ENCODE results near the gene CNTFR.

Gene CNTFR

GRCh38 chr9:34610434-34611206, 21.1 kb upstream of the CNTFR start:
- peaks cover 20 to 21% of the 10 kb centered on the region in 2 donors for H3K36me3 Mint-ChIP-seq
- H3K4me1 Mint-ChIP-seq = peaks cover 14 to 34% of the 10 kb centered on the region in 2 donors
- H3K4me3 Mint-ChIP-seq = peak overlapping the region; percentile 93
- H3K27ac Mint-ChIP-seq = no peak overlapping the region
- no peaks in the 10 kb centered on the region for H3K9me3 Mint-ChIP-seq
- ATAC-seq (replicated peaks) (no peak), DNase-seq (no peak)
- H3K27me3 Mint-ChIP-seq = no peaks in the 10 kb centered on the region

GRCh38 chr9:34607331-34607730, 17.8 kb upstream of the CNTFR start:
- H3K4me3 Mint-ChIP-seq = no peak overlapping the region
- DNase-seq (no peak), ATAC-seq (replicated peaks) (no peak)
- H3K27ac Mint-ChIP-seq = no peak overlapping the region
- H3K9me3 Mint-ChIP-seq = no peaks in the 10 kb centered on the region
- no peaks in the 10 kb centered on the region for H3K27me3 Mint-ChIP-seq
- H3K36me3 Mint-ChIP-seq = peaks cover 5 to 9% of the 10 kb centered on the region in 2 donors
- H3K4me1 Mint-ChIP-seq = peaks cover 8 to 20% of the 10 kb centered on the region in 2 donors

GRCh38 chr9:34606905-34607304, 17.4 kb upstream of the CNTFR start:
- ATAC-seq (replicated peaks) (no peak), DNase-seq (no peak)
- H3K27ac Mint-ChIP-seq = no peak overlapping the region
- peaks cover 8 to 17% of the 10 kb centered on the region in 2 donors for H3K4me1 Mint-ChIP-seq
- H3K27me3 Mint-ChIP-seq = no peaks in the 10 kb centered on the region
- peaks cover 5 to 9% of the 10 kb centered on the region in 2 donors for H3K36me3 Mint-ChIP-seq
- H3K4me3 Mint-ChIP-seq = no peak overlapping the region
- no peaks in the 10 kb centered on the region for H3K9me3 Mint-ChIP-seq

GRCh38 chr9:34606190-34606589, 16.7 kb upstream of the CNTFR start:
- DNase-seq = no peak
- Mint-ChIP-seq H3K4me3 (no peak overlapping the region), H3K9me3 (no peaks in the 10 kb centered on the region), H3K27ac (no peak overlapping the region), H3K27me3 (no peaks in the 10 kb centered on the region), H3K4me1 (peaks cover 5 to 10% of the 10 kb centered on the region in 2 donors), H3K36me3 (peaks cover under 1 to 6% of the 10 kb centered on the region in 2 donors)
- no peak for ATAC-seq (replicated peaks)

- no peak overlapping the region for H3K4me3 Mint-ChIP-seq
These were observed 14.2 kb upstream of the CNTFR start for GRCh38 chr9:34603610-34604231.

GRCh38 chr9:34601937-34602573, 12.5 kb upstream of the CNTFR start:
- H3K36me3 Mint-ChIP-seq = no peaks in the 10 kb centered on the region
- H3K4me1 Mint-ChIP-seq = peaks cover 0 to 2% of the 10 kb centered on the region in 2 donors
- H3K27me3 Mint-ChIP-seq = peaks cover 8 to 16% of the 10 kb centered on the region in 2 donors
- H3K27ac Mint-ChIP-seq = no peak overlapping the region
- H3K9me3 Mint-ChIP-seq = no peaks in the 10 kb centered on the region
- DNase-seq (no peak), ATAC-seq (replicated peaks) (no peak)
- H3K4me3 Mint-ChIP-seq = no peak overlapping the region

More at GRCh38 chr9:34603610-34604231, 14.2 kb upstream of the CNTFR start:
- DNase-seq (peak; percentile 71), ATAC-seq (replicated peaks) (peak; percentile 92 to 97)
- Mint-ChIP-seq H3K36me3 (no peaks in the 10 kb centered on the region), H3K27me3 (peaks cover 0 to 10% of the 10 kb centered on the region in 2 donors), H3K27ac (no peak overlapping the region), H3K4me1 (peaks cover 0 to 2% of the 10 kb centered on the region in 2 donors), H3K9me3 (no peaks in the 10 kb centered on the region)

GRCh38 chr9:34600908-34601307, 11.4 kb upstream of the CNTFR start:
- Mint-ChIP-seq H3K36me3 (no peaks in the 10 kb centered on the region), H3K4me3 (no peak overlapping the region), H3K27me3 (peaks cover 17 to 26% of the 10 kb centered on the region in 2 donors), H3K4me1 (peaks cover 0 to 2% of the 10 kb centered on the region in 2 donors), H3K27ac (no peak overlapping the region), H3K9me3 (no peaks in the 10 kb centered on the region)
- no peak for ATAC-seq (replicated peaks)
- DNase-seq = no peak

- H3K4me3 Mint-ChIP-seq = no peak overlapping the region
- H3K36me3 Mint-ChIP-seq = no peaks in the 10 kb centered on the region
- ATAC-seq (replicated peaks) (no peak), DNase-seq (no peak)
- peaks cover 0 to 2% of the 10 kb centered on the region in 2 donors for H3K4me1 Mint-ChIP-seq
- H3K9me3 Mint-ChIP-seq = no peaks in the 10 kb centered on the region
- peaks cover 23 to 32% of the 10 kb centered on the region in 2 donors for H3K27me3 Mint-ChIP-seq
- H3K27ac Mint-ChIP-seq = no peak overlapping the region
These were observed 10.0 kb upstream of the CNTFR start for GRCh38 chr9:34599546-34599945.

- Mint-ChIP-seq H3K9me3 (no peaks in the 10 kb centered on the region), H3K4me3 (no peak overlapping the region), H3K27me3 (peaks cover 56 to 64% of the 10 kb centered on the region in 2 donors), H3K36me3 (peaks cover 0 to 5% of the 10 kb centered on the region in 2 donors), H3K4me1 (peaks cover 28 to 40% of the 10 kb centered on the region in 2 donors), H3K27ac (no peak overlapping the region)
- DNase-seq (no peak), ATAC-seq (replicated peaks) (no peak)
These were observed 4.7 kb upstream of the CNTFR start for GRCh38 chr9:34594177-34594576.

- peaks cover 0 to 5% of the 10 kb centered on the region in 2 donors for H3K36me3 Mint-ChIP-seq
- H3K4me3 Mint-ChIP-seq = no peak overlapping the region
- peaks cover 36 to 50% of the 10 kb centered on the region in 2 donors for H3K4me1 Mint-ChIP-seq
- H3K27me3 Mint-ChIP-seq = peaks cover 65 to 75% of the 10 kb centered on the region in 2 donors
- H3K9me3 Mint-ChIP-seq = no peaks in the 10 kb centered on the region
- DNase-seq = no peak
- H3K27ac Mint-ChIP-seq = no peak overlapping the region
- no peak for ATAC-seq (replicated peaks)
These were observed 3.5 kb upstream of the CNTFR start for GRCh38 chr9:34592895-34593601.

GRCh38 chr9:34591917-34592866, 2.7 kb upstream of the CNTFR start:
- Mint-ChIP-seq H3K9me3 (no peaks in the 10 kb centered on the region), H3K4me3 (peak overlapping the region; percentile 85 to 87), H3K36me3 (peaks cover 0 to 5% of the 10 kb centered on the region in 2 donors), H3K27me3 (peaks cover 66 to 77% of the 10 kb centered on the region in 2 donors), H3K4me1 (peaks cover 36 to 50% of the 10 kb centered on the region in 2 donors), H3K27ac (no peak overlapping the region)
- peak; percentile 8 to 10 for ATAC-seq (replicated peaks)
- DNase-seq = no peak

- Mint-ChIP-seq H3K4me1 (peaks cover 36 to 50% of the 10 kb centered on the region in 2 donors), H3K9me3 (no peaks in the 10 kb centered on the region), H3K27me3 (peaks cover 70 to 80% of the 10 kb centered on the region in 2 donors), H3K36me3 (peaks cover 0 to 5% of the 10 kb centered on the region in 2 donors), H3K27ac (no peak overlapping the region), H3K4me3 (peak overlapping the region; percentile 85 to 87)
- DNase-seq = peak; percentile 59
- peak; percentile 86 for ATAC-seq (replicated peaks)
These were observed 1.9 kb upstream of the CNTFR start for GRCh38 chr9:34591248-34591916.

Data from stimulated activated naive B cell treated with anti-CD40 and anti-IgM and Interleukin-4, amounts not matched to agents 10 μg/mL and 1 μg/mL and 100 μg/mL, for 72 hours (primary cell).